Measurements from ENCODE around the gene LYSMD4. TPM values are rescaled to one million over a fixed set of nuclear protein-coding genes. Genes with fewer than 3 reads are reported as not detected.

The LYSMD4 gene
- total RNA-seq, 1 experiment from 2014 or later: 1.1 TPM

DNA sequence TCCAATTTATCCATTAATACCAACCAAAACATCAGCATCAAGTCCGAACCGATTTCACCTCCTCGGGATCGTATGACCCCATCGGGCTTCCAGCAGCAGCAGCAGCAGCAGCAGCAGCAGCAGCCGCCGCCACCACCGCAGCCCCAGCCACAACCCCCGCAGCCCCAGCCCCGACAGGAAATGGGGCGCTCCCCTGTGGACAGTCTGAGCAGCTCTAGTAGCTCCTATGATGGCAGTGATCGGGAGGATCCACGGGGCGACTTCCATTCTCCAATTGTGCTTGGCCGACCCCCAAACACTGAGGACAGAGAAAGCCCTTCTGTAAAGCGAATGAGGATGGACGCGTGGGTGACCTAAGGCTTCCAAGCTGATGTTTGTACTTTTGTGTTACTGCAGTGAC, 20.8 kb downstream of the LYSMD4 start:
- DNase-seq (ENCODE audit: low read depth): no peak
- in situ Hi-C loops (cut with HindIII; ENCODE audit: low pct_unique_long_range_greater_than_20kb, low sequenced_read_pairs): no loop called here

DNA sequence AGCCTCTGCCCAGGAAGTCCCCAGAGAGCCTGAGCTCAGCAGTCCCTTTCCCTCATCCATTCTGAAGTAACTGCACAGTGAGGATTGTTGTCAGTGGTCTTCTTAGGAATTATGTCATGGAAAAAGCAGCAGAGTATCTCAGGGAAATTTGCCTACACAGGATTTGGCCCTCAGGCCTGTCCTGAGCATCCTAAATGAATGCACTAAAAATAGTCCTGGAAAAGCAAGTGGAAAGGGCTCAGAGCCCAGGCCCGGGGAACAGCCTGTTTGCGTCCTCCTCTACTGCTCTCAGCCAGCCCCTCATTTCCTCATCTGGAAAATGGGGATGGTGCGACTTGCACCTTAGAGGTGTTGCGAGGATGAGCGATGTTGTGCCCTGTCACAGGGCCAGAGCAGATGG, 21.6 kb downstream of the LYSMD4 start:
- DNase-seq (ENCODE audit: low read depth): no peak
- in situ Hi-C loops (cut with HindIII; ENCODE audit: low pct_unique_long_range_greater_than_20kb, low sequenced_read_pairs): no loop called here

DNA sequence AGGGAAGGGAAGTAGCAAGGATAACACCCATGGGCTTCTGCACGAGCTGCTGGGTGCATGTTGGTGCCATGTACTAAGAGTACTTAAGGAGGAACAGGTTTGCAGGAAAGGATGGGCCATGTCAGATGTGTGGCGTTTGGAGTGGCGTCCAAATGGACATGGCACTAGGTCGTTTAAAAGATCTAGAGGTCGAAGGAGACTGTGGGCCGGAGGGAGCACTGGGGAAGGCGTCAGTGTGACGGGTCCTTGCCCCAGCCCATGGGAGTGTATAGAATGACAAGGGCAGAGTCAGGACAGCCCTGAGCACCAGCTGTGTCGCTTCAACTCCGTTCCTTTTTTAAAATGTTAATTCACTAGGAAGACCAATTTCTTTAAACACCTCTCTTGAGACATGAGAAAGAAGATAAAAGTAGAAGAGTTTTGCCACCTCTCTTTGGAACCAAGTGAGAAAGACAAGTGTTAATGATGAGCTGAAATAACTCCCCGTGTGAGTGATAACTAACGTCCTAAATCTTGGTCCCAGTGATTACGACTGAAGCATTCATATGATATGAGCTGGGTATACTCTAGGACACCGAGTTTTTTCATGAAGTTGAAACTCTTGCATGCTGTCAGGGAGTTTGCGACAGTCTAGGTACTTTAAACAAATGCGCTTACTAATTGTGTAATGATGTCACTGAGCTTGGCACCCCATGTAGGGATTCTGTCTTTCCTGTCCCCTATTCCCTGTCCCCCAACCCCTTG, 23.8 kb downstream of the LYSMD4 start:
- in situ Hi-C loops (cut with HindIII; ENCODE audit: low pct_unique_long_range_greater_than_20kb, low sequenced_read_pairs): no loop called here
- no peak for DNase-seq (ENCODE audit: low read depth)

DNA sequence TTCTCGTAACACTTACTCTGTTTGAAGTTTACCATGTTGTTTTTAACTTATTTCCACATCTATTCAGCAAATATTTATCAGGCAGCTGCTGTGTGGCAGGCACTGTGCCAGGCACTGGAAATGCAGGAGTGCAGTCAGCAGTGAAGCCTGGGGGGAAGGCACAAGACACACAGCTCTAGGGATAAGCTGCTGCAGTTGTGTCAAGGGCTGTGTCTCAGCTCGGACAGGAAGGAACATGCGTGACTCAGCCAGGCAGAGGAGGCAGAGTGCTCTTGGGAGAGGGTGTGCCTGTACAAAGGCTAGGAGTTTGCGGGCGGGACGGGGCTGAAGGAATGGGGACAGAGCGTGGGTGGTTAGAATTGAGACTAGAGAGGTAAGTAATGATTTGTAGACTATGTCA, 24.7 kb downstream of the LYSMD4 start:
- peak; percentile 55 for DNase-seq (ENCODE audit: low read depth)
- in situ Hi-C loops (cut with HindIII; ENCODE audit: low pct_unique_long_range_greater_than_20kb, low sequenced_read_pairs): no loop called here

DNA sequence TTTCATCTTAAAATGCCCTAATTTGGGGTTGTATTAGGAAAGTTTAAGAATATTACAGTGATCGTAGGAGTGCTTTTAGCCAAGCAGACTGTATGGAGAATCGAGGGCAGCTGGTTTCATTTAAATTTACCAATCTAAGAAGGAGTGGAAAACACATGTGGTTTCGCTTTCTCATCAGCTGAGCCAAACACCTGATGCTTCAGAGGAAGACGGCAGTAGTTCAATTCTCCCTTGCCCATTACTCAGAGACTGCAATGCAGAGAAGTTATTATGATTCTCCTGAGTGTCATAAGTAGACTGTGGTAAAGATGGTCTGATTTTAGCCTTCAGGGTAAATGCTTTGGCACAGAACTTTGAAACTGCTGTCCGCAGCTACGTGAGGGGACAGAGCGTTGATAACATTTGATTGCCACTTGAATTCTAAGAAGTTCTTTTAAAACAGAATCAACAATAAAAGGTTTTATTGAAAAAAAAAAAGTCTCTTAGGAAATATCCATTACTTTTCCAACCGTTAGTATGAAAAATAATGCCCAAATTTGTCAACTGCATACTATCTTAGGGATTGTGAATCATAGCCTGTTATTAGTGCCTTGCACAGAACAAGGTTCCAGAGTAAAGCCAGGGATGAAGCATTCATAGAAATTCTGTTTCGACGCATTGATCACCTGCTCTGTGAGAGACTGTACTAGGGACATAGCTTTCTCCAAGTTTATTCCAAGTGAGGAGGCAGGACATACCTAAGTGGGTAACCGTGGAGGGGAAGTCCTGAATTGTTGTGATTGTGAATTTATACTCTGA, 25.6 kb downstream of the LYSMD4 start:
- no peak for DNase-seq (ENCODE audit: low read depth)
- in situ Hi-C loops (cut with HindIII; ENCODE audit: low pct_unique_long_range_greater_than_20kb, low sequenced_read_pairs): no loop called here

DNA sequence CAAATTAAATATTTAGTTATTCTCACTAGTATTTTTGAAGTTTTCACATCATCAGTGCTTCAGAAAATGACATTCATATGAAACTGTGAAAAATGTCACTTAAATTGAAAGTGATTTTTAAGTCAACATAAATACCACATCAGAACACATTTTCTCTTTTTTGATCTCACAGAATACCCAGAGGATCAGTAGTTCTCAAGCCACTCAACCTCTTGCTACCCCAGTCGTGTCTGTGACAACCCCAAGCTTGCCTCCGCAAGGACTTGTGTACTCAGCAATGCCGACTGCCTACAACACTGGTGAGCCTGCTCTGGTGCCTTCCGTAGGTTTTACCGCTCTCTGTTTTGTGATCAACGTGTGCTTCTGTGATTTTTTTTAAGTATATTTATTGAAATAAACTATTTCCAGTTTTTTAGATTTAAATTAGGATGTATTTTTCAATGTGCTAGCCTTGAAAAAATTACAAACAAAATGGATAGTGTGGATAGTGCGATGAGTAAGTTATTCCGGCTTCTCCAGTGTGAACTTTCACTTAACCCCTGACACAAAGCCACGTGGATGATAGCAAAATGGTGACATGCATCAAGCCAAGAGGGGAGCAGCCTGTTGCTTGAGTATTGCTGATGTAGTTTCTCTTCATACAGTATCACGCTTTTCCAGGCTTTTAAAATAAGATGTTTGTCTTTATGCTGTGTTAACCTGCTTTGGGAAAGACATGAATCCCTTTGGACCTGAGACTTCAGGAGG, 26.5 kb downstream of the LYSMD4 start:
- DNase-seq (ENCODE audit: low read depth): no peak
- in situ Hi-C loops (cut with HindIII; ENCODE audit: low pct_unique_long_range_greater_than_20kb, low sequenced_read_pairs): no loop called here

DNA sequence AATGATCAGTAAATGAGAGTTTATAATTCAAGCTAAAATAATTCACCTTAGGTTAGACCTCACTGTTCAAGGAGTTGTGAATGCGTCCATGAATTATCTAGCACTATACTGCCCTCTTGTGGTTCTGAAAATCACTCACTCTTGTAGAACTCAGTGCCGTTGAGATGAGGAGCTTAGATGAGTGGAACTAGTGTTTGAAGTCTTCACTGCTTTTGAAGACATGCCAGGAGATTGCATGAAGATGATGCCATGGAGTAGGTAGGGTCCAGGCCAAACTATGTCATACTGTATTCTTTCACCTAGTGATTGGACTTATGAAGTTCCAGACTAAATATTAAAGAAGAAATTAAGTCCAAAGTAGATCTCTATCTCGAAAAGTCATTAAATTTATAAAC, 28.8 kb downstream of the LYSMD4 start:
- in situ Hi-C loops (cut with HindIII; ENCODE audit: low pct_unique_long_range_greater_than_20kb, low sequenced_read_pairs): no loop called here
- DNase-seq (ENCODE audit: low read depth): peak; percentile 59

DNA sequence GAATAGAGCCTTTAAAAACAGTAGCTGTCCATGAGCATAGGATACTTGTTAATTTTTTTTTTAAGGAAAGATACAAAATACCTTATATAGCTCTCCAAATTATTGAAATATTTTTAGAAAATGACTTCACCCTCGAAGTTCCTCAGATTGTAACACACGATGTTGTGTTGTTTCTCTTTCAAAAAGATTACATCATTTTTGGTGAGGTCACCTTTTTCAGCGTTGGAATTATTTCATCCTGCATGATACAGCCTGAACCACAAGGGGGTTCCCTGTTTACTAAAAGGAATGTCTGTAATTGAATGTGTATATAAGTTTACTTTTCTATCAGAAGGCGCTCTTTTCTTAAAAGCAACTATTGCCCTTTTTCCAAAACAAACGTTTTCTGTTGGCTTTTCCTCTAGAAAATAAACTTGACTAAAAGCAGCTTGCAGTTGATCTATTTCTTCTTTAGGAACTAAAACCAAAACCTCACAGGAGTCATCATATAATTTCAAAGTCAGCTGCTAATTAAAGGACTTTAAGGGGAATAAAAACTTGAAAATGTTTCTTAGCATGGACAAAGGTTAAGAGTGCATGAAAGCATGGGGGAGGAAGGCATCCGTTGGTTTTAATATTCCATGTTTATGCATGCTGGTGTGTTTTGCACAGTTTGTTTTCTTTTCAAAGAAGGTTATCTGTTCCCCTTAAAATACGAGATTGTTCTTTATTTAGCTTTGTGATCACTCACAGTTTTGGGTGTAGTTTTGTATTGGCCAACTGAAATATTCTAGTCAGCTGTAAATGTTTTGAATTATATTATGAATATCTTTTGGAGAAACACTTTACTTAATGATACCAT, 29.4 kb downstream of the LYSMD4 start:
- DNase-seq (ENCODE audit: low read depth): peak; percentile 65
- in situ Hi-C loops (cut with HindIII; ENCODE audit: low pct_unique_long_range_greater_than_20kb, low sequenced_read_pairs): no loop called here

DNA sequence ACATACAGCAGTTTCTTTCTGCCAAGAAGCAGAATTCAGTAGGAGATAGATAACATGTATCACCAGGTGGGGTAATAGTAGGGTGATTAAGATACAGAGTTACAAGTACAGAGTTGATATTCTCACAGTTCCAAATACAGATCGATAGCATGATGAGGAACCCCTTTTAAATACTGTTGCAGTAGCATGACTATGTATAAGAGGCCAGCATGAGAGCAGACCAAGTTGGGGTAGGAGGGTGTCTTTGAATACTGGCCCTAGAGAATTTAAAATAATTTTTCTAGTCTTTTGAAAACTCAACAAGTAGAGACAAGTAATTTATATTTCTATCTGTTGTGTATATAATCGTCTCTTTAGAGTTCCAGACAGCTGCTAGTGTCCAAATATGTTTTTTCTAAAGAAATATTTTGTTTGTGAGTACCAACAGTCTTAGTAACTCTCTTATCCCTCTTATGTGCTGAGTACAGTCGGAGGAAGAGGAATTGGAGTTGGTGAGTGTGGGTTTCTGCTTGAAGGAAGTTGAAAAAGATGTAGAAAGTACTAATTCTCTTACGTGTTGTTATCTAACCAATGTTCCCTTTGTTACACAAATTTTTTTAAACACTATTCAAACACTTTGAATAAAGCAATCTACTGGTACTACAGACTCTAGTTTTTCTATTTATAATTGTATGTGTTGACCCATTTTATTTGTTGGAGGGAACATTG, 30.2 kb downstream of the LYSMD4 start:
- no peak for DNase-seq (ENCODE audit: low read depth)
- in situ Hi-C loops (cut with HindIII; ENCODE audit: low pct_unique_long_range_greater_than_20kb, low sequenced_read_pairs): no loop called here

DNA sequence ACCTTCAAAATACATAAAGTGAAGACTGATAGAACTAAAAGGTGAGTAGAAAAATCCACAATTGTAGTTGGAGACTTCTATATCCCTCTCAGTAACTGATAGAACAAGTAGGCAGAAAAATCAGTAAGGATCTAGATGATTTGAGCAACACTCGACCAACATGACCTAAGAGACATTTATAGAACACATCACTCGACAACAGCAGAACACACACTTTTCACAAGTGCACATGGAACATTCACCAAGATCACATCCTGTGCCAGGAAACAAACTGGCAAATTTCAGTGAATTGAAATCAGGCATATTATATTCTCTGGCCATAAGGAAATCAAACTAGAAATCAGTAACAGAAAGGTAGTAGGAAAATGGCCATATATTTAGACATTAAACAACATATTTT, 37.1 kb downstream of the LYSMD4 start:
- in situ Hi-C loops (cut with HindIII; ENCODE audit: low pct_unique_long_range_greater_than_20kb, low sequenced_read_pairs): no loop called here
- DNase-seq (ENCODE audit: low read depth): no peak

DNA sequence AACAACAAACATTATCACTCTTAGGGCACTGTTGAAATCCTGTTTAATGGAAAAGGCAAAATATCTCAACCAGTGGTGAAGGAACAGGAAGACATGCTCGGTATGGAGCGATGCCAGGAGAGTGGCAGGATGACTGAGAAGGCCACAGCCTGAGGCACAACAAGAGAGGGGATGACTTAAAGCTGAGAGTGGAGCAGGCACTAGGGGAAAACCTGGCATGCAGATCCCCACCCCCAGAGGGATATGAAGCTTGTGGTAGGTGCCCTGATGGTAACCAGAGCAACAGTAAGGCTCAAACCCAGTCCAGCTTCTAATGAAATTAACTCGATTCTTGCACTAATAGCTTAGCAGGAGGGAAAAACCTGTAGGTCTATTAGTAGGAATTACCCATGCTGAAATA, 40.4 kb downstream of the LYSMD4 start:
- in situ Hi-C loops (cut with HindIII; ENCODE audit: low pct_unique_long_range_greater_than_20kb, low sequenced_read_pairs): no loop called here
- DNase-seq (ENCODE audit: low read depth): no peak

DNA sequence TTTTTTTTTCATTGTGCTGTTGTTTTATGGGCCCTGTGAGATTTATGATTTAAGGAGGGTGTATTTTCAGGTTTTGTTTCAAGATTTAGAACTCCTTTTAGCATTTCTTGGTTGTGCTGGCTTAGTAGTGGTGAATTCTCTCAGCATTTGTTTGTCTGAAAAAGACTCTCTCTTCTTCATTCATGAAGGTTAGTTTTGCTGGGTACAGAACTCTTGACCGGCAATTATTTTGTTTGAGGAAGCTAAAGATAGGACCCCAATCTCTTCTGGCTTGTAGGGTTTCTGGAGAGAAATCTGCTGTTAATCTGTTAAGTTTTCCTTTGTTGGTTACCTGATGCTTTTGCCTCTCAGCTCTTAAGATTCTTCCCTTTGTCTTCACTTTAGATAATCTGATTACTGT, 46.9 kb downstream of the LYSMD4 start:
- no peak for DNase-seq (ENCODE audit: low read depth)

DNA sequence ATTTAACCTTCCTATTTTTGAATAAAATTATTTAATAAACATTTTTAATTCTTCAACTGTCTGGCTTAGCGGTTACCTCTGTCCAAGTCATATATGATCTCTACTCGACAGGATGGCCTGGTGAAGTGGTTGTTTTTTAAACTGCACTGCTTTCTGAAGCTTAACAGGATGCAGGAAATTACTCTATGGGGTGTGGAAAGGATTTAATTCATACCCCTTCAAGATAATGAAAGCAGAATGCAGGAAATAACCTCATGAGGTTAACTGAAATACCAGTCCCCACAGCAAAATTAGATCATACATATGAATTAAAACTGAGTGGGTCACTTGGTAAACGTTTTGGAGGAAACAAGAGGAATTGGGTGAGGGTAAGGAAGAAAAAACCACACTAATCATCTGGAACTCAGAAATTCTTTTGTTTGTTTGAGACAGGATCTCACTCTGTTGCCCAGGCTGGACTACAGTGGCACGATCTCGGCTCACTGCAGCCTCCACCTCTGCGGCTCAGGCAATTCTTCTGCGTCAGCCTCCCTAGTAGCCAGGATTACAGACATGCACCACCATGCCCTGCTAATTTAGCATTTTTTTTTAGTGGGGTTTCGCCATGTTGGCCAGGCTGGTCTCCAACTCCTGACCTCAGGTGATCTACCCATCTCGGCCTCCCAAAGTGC, 50.1 kb downstream of the LYSMD4 start:
- DNase-seq (ENCODE audit: low read depth): no peak
- in situ Hi-C loops (cut with HindIII; ENCODE audit: low pct_unique_long_range_greater_than_20kb, low sequenced_read_pairs): no loop called here

More for the DNA sequence above, 46.9 kb downstream of the LYSMD4 start:
- in situ Hi-C loops (cut with HindIII; ENCODE audit: low pct_unique_long_range_greater_than_20kb, low sequenced_read_pairs): no loop called here

DNA sequence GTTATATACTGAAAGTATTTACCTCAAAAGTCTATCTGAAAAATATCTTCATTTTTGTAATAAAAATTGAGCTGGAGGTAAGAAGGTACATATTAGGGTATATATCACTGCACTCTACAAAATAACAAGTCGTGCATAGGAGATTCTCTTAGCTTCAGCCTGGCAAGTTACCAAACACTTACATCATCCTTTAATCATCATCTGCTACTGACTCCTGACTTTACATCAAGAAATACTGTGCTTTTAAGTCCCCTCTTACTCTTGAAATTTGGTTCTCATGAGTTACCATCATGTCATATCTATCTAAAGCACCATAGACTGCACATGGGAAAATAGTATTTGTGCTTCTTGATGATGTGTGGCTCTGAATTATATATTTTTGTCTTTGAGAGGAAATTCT, 50.8 kb downstream of the LYSMD4 start:
- in situ Hi-C loops (cut with HindIII; ENCODE audit: low pct_unique_long_range_greater_than_20kb, low sequenced_read_pairs): no loop called here
- peak; percentile 6 for DNase-seq (ENCODE audit: low read depth)

DNA sequence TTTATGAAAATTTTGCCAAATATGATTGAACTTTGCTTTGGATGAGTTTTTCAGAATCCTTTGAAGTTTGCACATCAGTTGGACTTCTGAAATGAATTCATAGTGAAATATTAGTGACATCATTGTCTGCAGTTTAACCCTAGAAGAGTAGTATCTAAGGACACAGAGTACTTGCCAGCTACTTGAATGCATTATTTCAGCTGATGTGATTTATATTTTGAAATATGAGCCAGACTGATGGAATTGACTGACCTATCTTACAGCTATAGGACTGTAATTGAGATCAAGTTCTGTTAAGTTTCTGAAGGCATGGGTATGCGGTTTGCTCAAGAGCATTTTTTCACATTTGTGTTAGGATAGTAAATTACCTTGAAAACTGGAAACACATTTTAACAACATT, 51.2 kb downstream of the LYSMD4 start:
- in situ Hi-C loops (cut with HindIII; ENCODE audit: low pct_unique_long_range_greater_than_20kb, low sequenced_read_pairs): no loop called here
- DNase-seq (ENCODE audit: low read depth): no peak

DNA sequence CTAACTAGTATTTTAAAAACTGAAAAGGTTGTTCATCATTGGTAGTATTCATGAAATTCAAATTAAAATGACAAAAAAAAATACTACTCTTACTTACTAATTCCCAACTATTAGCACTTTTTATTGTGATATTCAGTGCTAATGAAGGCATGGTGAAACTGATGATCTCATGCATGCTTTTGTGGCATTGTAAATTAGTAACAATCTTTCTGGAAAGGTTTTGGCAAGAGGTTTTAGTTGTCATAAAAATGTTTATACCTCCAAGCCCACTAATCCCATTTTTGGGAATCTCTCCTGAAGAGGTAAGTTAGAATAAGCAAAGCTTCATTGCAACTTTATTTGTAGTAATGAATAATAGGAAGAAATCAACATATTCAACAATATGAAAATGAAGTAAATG, 53.0 kb downstream of the LYSMD4 start:
- DNase-seq (ENCODE audit: low read depth): no peak
- in situ Hi-C loops (cut with HindIII; ENCODE audit: low pct_unique_long_range_greater_than_20kb, low sequenced_read_pairs): no loop called here

DNA sequence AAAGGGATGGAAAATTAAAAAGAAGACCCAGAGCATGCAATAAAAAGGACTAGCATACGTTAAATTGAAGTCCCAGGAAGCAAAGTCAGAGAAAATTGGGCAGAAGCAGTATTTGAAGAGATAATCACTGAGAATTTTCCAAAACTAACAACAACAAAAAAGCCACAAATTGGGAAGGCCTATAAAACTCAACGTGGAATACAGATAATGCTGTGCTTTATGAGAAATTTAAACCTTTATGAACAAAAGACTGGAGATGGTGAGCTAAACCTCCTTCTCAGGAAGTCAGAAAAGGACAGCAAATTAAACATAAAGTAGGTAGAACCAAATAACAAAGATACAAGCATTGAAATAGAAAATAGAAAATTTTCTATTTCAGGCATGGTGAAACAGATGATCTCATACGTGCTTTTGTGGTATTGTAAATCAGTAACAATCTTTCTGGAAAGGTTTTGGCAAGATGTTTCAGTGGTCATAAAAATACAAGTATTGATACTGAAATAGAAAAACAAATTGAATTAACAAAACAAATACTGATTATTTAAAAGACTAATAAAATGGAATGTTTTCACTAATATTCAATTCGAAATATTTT, 55.6 kb downstream of the LYSMD4 start:
- in situ Hi-C loops (cut with HindIII; ENCODE audit: low pct_unique_long_range_greater_than_20kb, low sequenced_read_pairs): no loop called here
- DNase-seq (ENCODE audit: low read depth): no peak

Measured in Caki2 (cell line).